Measurements from ENCODE around the gene ATG10.
"Not testable (repeated sequence)": the region's sequence is repeated elsewhere in the genome, so short reads cannot be mapped to it uniquely, and the experiment has no call there.

ATG10 gene

GRCh38 chr5:81982172-81982685 lies 10.4 kb downstream of the ATG10 start:
- DNase-seq (ENCODE audit: low spot score) = not testable (repeated sequence)

GRCh38 chr5:81983148-81983547 lies 11.3 kb downstream of the ATG10 start:
- DNase-seq (ENCODE audit: low spot score) = not testable (repeated sequence)

- not testable (repeated sequence) for DNase-seq (ENCODE audit: low spot score)
Measured at GRCh38 chr5:81983563-81983962, 11.7 kb downstream of the ATG10 start.

- no peak for DNase-seq (ENCODE audit: low spot score)
Measured at GRCh38 chr5:81986126-81986525, 14.3 kb downstream of the ATG10 start.

- DNase-seq (ENCODE audit: low spot score) = no peak
Measured at GRCh38 chr5:81989204-81989603, 17.4 kb downstream of the ATG10 start.

GRCh38 chr5:81994679-81995078 lies 22.9 kb downstream of the ATG10 start:
- DNase-seq (ENCODE audit: low spot score) = no peak

GRCh38 chr5:81995407-81995806 lies 23.6 kb downstream of the ATG10 start:
- DNase-seq (ENCODE audit: low spot score) = no peak

DNA sequence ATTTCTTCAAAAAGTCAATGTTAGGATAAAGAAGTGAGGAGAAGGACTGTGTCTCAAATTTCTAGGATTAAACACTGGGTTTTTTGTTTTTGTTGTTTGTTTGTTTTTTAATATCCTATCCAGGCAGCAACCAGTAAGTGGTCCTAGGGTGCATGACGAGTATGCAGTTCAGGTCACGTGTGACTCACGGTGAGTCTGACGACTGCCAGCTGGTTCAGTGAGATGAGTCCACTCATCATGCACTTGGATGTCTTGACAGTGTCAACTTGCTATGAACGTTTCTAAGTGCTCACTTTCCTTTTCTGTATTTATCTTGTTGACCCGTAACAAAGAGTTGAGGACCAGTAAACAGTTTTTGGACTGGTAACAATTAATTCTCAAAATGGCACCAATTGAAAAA lies 32.7 kb downstream of the ATG10 start:
- no peak for DNase-seq (ENCODE audit: low spot score)

- DNase-seq (ENCODE audit: low spot score) = not testable (repeated sequence)
Measured at GRCh38 chr5:82009869-82010268, 38.0 kb downstream of the ATG10 start.

DNA sequence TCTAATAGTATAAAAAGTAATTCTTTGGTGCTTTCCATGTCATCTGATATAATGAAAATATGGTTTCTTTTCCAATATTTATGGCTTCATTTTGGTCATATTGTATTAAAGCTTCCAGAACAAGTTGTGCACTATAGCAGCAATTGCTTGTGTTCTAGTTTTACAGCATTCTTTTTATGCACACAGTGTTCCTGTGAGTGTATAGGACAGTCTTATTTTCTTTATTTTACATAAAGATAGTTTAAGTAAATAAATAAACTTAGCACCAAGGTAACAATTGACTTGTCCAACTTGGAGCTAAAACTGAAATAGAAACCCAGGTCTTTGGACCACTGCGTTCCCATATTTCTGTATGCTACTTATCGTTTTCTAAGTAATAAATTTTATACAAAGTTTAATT lies 38.9 kb downstream of the ATG10 start:
- DNase-seq (ENCODE audit: low spot score) = no peak

DNA sequence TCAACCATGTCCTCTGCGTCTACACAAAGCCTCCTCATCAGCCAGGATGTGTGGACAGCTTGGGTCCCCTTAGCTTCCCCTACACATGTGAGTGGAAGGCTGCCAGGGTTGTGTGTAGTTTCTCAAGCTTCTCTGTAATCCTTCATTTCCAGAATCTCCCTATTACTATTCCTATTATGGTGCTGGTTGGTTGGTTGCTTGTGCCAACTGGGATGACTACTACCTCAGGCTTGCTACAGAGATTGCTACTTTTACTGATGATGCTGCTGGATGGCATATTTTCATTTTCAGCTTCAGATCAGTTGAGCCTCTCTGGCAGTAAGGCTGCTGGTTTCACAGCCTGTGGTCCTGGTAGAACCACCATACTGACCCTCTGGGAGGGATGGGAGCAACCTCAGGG lies 39.9 kb downstream of the ATG10 start:
- DNase-seq (ENCODE audit: low spot score) = no peak

DNA sequence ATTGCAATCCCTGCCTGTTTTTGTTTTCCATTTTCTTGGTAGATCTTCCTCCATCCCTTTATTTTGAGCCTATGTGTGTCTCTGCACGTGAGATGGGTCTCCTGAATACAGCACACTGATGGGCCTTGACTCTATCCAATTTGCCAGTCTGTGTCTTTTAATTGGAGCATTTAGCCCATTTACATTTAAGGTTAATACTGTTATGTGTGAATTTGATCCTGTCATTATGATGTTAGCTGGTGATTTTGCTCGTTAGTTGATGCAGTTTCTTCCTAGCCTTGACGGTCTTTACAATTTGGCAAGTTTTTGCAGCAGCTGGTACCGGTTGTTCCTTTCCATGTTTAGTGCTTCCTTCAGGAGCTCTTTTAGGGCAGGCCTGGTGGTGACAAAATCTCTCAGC lies 42.8 kb downstream of the ATG10 start:
- not testable (repeated sequence) for DNase-seq (ENCODE audit: low spot score)

- no peak for DNase-seq (ENCODE audit: low spot score)
Measured at GRCh38 chr5:82018462-82018861, 46.6 kb downstream of the ATG10 start.

GRCh38 chr5:82019342-82020138 lies 47.7 kb downstream of the ATG10 start:
- DNase-seq (ENCODE audit: low spot score) = no peak

DNA sequence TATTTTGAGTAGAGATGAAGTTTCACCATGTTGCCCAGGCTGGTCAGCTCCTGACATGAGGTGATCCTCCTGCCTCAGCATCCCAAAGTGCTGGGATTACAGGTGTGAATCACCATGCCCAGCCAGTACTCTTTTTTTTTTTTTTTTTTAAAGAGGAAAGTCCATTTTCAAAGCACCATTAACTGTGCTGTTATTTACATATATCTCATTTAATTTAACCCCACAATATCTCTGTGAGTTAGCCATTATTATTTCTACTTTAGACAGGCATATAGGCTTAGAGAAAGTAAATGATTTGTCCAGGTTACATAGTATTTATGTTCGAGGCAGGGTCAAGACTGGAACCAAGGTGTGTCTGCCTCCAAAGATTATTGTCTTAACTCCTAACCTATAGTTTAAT lies 50.7 kb downstream of the ATG10 start:
- no peak for DNase-seq (ENCODE audit: low spot score)

DNA sequence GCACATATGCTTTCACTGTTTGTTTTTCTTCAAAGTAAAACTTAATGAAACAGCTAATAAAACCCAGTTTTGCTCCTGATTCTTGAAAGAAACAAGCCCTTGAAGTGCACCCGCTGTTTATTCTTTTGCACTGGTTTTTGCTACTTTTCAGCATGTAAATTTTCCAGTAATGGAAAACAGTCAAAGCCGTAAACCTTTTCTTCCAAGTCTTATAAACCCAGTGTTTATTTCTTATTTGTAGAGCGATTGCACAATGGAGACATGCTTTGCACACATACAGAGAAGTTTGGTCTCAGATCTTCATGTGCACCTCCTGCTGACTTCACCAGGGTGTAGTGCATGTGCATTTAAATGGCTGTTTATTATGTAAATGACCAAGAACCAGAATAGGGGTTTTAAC lies 51.8 kb downstream of the ATG10 start:
- DNase-seq (ENCODE audit: low spot score) = no peak

DNA sequence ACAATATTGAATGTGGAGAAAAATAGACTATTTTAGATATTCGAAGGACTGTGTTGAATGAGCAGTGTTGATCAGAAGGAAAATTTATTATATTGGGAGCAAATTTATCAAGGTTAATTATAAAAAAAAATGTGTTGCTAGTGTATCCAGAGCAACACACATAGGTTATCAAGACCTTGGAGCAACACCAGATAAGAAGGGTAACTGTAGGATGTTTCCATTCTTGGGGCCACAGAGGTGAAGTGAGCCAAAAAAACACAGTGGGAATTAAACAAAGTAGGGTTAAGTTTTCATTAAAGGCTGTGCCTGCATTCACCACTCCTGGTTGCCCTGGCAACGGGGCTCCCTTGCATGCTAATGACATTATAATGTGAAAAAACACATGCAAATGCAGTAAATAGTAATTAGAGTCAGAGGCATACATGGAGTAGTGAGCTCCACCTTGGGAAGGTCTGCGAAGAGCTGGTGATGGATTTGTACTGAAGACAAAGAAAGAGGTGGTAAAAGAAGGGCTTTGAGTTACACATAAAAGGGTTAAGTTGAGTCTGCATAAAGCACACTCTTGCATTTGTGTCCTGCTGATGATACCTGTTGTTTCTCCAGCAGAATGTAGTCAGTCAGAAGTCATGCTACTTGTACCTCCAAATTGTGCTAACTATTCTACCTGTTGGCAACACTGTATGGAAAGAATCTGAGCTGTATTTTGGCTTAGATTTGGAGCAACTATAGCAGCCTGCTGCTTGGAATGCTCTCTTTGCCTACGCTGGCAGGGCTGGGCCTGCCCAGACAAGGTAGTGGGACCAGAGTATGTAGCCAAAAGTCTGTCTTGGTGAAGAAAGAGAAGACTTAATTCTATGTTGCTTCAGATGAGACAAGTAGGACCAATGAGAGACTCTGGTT lies 59.6 kb downstream of the ATG10 start:
- no peak for DNase-seq (ENCODE audit: low spot score)

DNA sequence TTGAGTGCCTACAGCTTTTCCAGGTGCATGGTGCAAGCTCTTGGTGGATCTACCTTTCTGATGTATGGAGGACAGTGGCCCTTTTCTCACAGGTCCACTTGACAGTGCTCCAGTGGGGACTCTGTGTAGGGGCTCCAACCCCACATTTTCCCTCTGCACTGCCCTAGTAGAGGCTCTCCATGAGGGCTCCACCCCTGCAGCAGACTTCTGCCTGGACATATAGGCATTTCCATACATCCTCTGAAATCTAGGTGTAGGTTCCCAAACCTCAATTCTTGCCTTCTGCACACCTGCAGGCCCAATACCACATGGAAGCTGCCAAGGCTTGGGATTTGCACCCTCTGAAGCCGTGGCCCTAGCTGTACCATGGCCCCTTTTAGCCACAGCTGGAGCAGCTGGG lies 71.1 kb downstream of the ATG10 start:
- not testable (repeated sequence) for DNase-seq (ENCODE audit: low spot score)

DNA sequence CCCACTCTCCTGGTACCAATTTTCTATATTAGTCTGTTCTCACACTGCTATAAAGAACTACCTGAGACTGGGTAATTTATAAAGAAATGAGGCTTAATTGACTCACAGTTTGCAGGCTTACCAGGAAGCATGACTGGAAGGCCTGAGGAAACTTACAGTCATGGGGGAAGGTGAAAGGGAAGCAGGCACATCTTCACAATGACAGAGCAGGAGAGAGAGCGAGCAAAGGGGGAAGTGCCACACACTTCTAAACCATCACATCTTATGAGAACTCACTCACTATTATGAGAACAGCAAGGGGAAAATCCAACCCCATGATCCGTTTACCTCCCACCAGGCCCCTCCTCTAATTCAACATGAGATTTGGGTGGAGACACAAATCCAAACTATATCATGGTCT lies 72.2 kb downstream of the ATG10 start:
- DNase-seq (ENCODE audit: low spot score) = no peak

GRCh38 chr5:82045554-82046275 lies 73.9 kb downstream of the ATG10 start:
- DNase-seq (ENCODE audit: low spot score) = no peak

GRCh38 chr5:82046276-82046647 lies 74.4 kb downstream of the ATG10 start:
- no peak for DNase-seq (ENCODE audit: low spot score)

DNA sequence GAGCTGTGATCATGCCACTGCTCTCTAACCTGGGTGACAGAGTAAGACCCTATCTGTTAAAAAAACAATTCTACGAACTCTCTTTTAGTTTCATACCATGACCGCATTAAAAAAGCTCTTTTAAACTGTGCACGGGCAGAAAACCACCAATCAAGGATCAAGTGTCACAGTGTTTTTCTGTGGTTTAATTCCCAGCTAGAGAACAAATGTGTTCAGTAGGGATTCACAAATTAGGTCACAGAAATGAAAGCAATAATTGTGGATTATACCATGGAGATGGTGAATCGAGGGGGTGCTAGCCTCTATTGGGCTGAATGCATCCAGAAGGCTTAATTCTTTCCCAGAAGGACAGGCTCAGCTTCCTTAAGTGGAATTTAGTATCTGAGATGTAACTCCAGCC lies 79.1 kb downstream of the ATG10 start:
- DNase-seq (ENCODE audit: low spot score) = no peak

All from HuH-7.5 (cell line).